Measurements from ENCODE around the gene DAZL. TPM values are rescaled to one million over a fixed set of nuclear protein-coding genes. Genes with fewer than 3 reads are reported as not detected.

The DAZL gene
- polyA plus RNA-seq, 1 of the 3 experiments (the other 2 are of a cell fraction) = not detected

DNA sequence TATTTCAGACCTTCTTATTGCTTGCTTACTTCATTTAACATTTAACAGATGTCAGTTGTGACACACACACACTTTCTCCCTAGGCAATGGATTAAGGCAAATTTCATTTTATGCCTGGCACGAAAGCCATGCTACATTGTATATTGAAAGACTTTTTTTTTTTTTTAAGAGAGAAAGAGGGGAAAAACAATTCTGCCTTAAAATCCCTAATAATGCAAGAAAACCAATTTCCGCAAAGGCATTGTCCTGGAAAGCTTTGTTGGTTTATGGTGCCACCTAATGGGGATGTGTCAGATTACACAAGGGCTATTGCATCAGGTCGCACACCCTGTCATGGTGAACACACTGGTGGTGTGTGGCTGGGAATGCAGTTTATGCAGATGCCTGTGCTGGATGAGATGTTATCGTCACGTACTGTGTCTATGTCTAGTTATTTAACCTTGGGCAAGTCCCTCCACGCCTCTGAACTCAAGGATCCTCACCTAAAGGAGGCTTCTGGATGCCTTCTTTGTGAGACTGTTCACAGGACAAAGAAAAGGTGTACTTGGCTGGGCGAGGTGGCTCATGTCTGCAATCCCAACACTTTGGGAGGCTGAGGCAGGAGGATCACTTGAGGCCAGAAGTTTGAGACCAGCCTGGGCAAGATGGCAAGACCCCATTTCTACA lies 54.4 kb downstream of the DAZL start (continued):
- TF ChIP-seq RFX5 (IDR thresholded peaks at IDR 0.05; ENCODE audit: low read length) (peak; percentile 19; the same call in 1 of the 2 replicates), PBX3 (IDR thresholded peaks at IDR 0.05) (no peak), EP300 (IDR thresholded peaks at IDR 0.05; ENCODE audit: borderline replicate concordance in 1 of 2, low read depth in 1 of 2, low read length in 1 of 2) (0 out of 4 replicates have a peak, but pooled peaks of 1 of the 2 experiments have one; percentile 5)

GRCh38 chr3:16550305-16550675 lies 54.9 kb downstream of the DAZL start:
- Histone ChIP-seq H3K4me2 (peak overlapping the region; percentile 11; the same call in 1 of the 2 replicates), H3K9ac (no peak overlapping the region), H3F3A (replicated peaks; ENCODE audit: insufficient read depth) (no peaks in the 10 kb centered on the region), H3K79me2 (ENCODE audit: insufficient read depth) (no peaks in the 10 kb centered on the region), H3K36me3 (replicated peaks in 1 of 2; ENCODE audit: control insufficient read depth in 1 of 2, insufficient read depth in 2 of 2, low read length in 1 of 2) (no peaks in the 10 kb centered on the region), H3K9me2 (no peaks in the 10 kb centered on the region), H3K27me3 (ENCODE audit: insufficient read depth) (no peaks in the 10 kb centered on the region), H3K4me1 (ENCODE audit: control insufficient read depth in 1 of 2, insufficient read depth in 2 of 2, low read depth in 1 of 2, low read length in 1 of 2) (peaks cover 0 to 7% of the 10 kb centered on the region in 2 experiments; a peak in 2 of 4 replicates), H2AFZ (ENCODE audit: low read depth) (peak overlapping the region; percentile 51; the same call in 1 of the 2 replicates), H4K20me1 (ENCODE audit: insufficient read depth) (no peaks in the 10 kb centered on the region), H3K9me3 (no peaks in the 10 kb centered on the region), H3K27ac (ENCODE audit: low read depth in 2 of 2, low read length in 1 of 2) (peak overlapping the region in 1 of 2 experiments; percentile 90; a peak in 2 of 4 replicates), H3K4me3 (ENCODE audit: low read depth in 2 of 2, low read length in 1 of 2) (no peak overlapping the region)
- WGBS (ENCODE audit: low lambda C conversion rate) = 50% methylated on average over 4 of the region's 4 CpGs
- DNase-seq = no peak
- POLR2A ChIA-PET = interaction anchor here (1.3 to 1.8 kb wide), 2 partner anchors 34 to 260 kb away, joined by 3 to 13 read pairs; no protein-coding TSS in a partner anchor
- CTCF ChIA-PET = interaction anchor here (0.6 to 3.2 kb wide), 32 partner anchors 12 to 1563 kb away, joined by 3 to 88 read pairs (median 5); partner anchors contain the start of genes GALNT15 and RFTN1
- TF ChIP-seq RCOR1 (IDR thresholded peaks at IDR 0.05; ENCODE audit: low read length) (no peak), SMC3 (IDR thresholded peaks at IDR 0.05; ENCODE audit: low read depth, low read length) (no peak), RFX5 (IDR thresholded peaks at IDR 0.05; ENCODE audit: low read length) (no peak), EP300 (IDR thresholded peaks at IDR 0.05; ENCODE audit: borderline replicate concordance in 1 of 2, low read depth in 1 of 2, low read length in 1 of 2) (no peak), CHD2 (IDR thresholded peaks at IDR 0.05; ENCODE audit: low read length, partially characterized antibody) (no peak), FOXJ3 (CRISPR knock-in tag; IDR thresholded peaks at IDR 0.05) (no peak), FOXM1 (IDR thresholded peaks at IDR 0.05; ENCODE audit: low read depth) (no peak), ELF1 (IDR thresholded peaks at IDR 0.05) (no peak), YY1 (IDR thresholded peaks at IDR 0.05; ENCODE audit: low read depth) (no peak), POLR2AphosphoS5 (IDR thresholded peaks at IDR 0.05; ENCODE audit: low read depth, low read length) (no peak)
- TF ChIP-seq, protein P1, sequence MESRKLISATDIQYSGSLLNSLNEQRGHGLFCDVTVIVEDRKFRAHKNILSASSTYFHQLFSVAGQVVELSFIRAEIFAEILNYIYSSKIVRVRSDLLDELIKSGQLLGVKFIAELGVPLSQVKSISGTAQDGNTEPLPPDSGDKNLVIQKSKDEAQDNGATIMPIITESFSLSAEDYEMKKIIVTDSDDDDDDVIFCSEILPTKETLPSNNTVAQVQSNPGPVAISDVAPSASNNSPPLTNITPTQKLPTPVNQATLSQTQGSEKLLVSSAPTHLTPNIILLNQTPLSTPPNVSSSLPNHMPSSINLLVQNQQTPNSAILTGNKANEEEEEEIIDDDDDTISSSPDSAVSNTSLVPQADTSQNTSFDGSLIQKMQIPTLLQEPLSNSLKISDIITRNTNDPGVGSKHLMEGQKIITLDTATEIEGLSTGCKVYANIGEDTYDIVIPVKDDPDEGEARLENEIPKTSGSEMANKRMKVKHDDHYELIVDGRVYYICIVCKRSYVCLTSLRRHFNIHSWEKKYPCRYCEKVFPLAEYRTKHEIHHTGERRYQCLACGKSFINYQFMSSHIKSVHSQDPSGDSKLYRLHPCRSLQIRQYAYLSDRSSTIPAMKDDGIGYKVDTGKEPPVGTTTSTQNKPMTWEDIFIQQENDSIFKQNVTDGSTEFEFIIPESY (IDR thresholded peaks at IDR 0.05; ENCODE audit: borderline replicate concordance, low read depth) = no peak
- TF ChIP-seq, protein P2, sequence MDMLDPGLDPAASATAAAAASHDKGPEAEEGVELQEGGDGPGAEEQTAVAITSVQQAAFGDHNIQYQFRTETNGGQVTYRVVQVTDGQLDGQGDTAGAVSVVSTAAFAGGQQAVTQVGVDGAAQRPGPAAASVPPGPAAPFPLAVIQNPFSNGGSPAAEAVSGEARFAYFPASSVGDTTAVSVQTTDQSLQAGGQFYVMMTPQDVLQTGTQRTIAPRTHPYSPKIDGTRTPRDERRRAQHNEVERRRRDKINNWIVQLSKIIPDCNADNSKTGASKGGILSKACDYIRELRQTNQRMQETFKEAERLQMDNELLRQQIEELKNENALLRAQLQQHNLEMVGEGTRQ (IDR thresholded peaks at IDR 0.05; ENCODE audit: borderline replicate concordance, low read depth, low read length) = no peak

Data from SK-N-SH (cell line).